ENCODE results near the gene SRSF7.
"Not testable (repeated sequence)": the region's sequence is repeated elsewhere in the genome, so short reads cannot be mapped to it uniquely, and the experiment has no call there.

SRSF7 gene

GRCh38 chr2:38750891-38751595, at the start of gene SRSF7:
SRSF7 (minus strand) TSS chr2:38751361; CDS start chr2:38751256, 105 bp downstream.
- peak; percentile 100 for DNase-seq

DNA sequence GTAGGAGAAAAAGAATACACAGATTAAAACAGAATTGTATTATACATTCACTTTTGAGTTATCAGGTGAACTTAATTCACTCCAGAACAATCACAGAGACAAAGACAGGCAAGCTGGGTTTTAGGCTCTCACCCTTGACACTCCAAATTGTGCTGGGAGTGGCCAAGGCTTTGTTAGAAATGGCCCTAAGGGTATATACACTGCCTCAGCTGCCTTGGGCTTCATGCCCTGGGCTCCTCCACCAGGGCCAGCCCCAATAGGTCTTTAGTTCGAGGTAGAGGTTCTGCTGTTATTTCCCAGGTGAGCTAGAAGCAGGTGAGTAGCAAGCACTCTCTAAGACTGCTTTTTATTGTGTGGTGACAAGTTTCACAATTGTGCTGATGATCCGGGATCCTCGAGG, 46.8 kb upstream of the SRSF7 start:
- no peak for DNase-seq

DNA sequence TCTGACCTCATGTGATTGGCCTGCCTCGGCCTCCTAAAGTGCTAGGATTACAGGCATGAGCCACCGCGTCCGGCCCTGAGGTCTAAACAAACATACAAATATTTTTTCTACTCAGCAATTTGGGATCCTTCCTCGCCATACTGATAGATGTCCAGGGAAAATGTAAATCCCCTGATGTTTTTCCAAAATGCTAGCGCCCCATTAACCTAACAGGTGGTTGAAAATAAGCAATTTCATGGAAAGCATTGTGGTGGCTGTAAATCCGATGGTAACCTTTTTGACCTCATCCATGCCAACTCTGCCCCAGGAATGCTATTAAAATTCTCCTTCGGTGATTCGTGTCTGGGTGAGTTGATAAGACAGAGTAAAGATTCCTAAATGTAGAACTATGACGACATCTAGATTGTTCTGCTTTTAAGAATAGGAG, 46.1 kb upstream of the SRSF7 start:
- no peak for DNase-seq

DNA sequence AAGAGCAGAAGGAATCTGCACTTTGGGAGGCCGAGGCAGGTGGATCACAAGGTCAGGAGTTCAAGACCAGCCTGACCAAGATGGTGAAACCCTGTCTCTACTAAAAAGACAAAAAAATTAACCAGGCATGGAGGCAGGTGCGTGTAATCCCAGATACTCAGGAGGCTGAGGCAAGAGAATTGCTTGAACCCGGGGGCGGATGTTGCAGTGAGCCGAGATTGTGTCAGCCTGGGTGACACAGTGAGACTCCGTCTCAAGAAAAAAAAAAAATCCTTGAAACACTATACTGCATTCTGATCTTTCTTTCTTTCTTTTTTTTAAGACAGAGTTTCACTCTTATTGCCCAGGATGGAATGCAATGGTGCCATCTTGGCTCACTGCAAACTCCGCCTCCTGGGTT, 43.9 kb upstream of the SRSF7 start:
- not testable (repeated sequence) for DNase-seq

- no peak for DNase-seq
These were observed 43.2 kb upstream of the SRSF7 start for GRCh38 chr2:38794235-38794946.

- DNase-seq = no peak
These were observed 42.4 kb upstream of the SRSF7 start for GRCh38 chr2:38793511-38793910.

DNA sequence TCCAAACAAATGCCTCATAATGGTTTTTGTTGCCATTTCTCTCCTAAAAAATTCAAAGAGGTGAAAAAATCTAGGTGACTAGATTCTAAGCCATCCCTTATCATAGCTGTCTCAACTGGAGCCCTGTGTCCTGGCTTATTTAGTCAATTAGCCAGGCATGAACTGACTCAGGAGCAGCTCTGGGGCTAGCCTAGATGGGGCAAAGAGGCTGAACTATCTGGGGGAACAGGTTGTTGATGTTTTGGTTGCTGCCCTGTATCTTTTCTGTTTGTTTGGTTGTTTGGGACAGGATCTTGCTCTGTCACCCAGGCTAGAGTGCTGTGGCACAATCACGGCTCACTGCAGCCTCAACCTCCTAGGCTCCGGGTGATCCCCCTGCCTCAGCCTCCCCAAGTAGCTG, 41.6 kb upstream of the SRSF7 start:
- no peak for DNase-seq

- not testable (repeated sequence) for DNase-seq
These were observed 41.2 kb upstream of the SRSF7 start for GRCh38 chr2:38792321-38792720.

DNA sequence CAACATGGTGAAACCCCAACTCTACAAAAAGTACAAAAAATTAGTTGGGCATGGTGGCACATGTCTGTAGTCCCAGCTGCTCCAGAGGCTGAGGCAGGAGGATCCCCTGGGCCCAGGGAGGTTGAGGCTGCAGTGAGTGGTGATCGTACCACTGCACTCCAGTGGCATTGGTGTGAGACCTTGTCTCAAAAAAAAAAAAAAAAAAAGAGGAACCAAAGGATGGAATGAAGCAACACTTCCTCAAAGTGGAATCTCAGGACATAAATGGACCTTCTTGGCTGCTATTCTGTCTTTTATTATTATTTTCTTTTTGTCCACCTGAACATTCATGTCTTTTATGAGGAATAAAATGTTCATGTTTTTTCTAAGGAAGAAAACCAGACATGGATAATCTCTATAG, 40.6 kb upstream of the SRSF7 start:
- no peak for DNase-seq

DNA sequence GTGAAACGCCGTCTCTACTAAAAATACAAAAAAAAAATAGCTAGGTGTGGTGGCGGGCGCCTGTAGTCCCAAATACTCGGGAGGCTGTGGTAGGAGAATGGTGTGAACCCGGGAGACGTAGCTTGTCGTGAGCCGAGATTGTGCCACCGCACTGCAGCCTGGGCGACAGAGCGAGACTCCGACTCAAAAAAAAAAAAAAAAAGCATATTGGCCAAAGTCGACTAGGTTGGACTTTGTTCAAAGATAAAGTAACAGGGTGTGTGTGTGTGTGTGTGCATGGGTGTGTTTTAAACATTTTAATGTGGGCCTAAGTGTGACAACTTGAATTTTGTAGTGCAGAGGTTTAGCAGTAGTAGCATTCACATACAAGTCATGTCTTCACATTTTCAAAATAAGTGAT, 38.5 kb upstream of the SRSF7 start:
- no peak for DNase-seq

GRCh38 chr2:38788306-38788705, 37.1 kb upstream of the SRSF7 start:
- no peak for DNase-seq

DNA sequence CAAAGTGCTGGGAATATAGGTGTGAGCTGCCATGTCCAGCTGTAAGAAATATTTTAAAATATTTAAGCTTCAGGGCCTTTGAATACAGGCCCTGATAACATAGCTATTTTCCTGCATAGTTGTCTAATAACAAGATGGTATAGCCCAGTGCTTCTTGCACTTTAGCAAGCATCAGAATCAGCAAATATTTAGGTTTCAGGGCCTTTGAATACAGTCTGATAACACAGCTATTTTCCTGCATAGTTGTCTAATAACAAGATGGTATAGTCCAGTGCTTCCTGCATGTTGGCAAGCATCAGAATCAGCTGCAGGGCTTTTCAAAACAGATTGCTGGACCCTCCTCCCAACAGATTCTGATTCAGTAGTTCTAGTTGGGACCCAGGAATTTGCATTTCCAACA, 32.4 kb upstream of the SRSF7 start:
- DNase-seq = no peak

DNA sequence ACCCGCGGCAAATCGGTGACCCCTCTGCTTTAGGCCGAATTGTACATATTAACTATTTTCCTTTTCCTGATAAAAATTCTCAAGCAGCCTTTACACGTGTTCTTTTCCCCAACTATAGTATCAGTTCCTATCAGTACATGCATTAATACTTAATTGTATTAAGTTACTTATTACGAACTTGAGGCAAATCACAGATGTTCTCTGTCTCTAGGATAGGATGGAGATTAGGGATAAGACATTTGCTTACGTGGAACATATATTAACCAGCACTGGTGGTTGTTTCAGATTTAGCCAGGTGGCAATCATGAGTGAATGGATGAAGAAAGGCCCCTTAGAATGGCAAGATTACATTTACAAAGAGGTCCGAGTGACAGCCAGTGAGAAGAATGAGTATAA, 27.5 kb upstream of the SRSF7 start:
- no peak for DNase-seq

DNA sequence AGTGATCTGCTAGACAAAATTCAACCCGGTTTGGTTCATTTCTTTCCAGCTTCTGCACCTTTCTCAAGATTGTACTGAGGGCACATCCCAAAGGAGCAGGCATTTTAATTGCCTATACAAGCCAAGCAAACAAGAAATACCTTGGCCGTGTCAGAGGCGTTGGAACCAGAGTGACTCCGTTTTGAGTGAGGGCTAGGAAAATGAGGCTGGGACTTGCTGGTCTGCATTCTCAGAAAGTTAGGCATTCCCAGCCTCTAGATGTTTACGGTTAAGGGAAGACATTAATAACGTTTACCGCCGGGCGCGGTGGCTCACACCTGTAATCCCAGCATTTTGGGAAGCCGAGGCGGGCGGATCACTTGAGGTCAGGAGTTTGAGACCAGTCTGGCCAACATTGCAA, 25.4 kb upstream of the SRSF7 start:
- no peak for DNase-seq

GRCh38 chr2:38775921-38776225, 24.7 kb upstream of the SRSF7 start:
- no peak for DNase-seq

- DNase-seq = no peak
These were observed 24.1 kb upstream of the SRSF7 start for GRCh38 chr2:38775097-38775920.

DNA sequence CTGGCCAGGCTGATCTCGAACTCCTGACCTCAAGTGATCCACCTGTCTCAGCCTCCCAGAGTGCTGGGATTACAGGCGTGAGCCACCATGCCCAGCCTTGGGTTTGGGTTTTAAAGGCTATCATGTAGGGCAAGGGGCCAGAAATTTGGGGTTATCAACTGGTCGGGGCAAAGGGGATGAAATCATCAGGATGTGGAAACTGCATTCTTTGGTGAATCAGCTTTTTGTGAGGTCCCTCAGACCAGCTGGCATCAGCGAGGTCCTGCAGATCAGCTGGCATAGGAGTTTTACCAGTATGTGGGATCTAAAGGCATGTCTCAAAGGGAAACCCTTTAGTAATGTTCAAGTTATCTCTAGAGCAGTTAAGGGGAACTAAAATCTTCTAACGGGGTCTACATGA, 20.5 kb upstream of the SRSF7 start:
- DNase-seq = no peak

DNA sequence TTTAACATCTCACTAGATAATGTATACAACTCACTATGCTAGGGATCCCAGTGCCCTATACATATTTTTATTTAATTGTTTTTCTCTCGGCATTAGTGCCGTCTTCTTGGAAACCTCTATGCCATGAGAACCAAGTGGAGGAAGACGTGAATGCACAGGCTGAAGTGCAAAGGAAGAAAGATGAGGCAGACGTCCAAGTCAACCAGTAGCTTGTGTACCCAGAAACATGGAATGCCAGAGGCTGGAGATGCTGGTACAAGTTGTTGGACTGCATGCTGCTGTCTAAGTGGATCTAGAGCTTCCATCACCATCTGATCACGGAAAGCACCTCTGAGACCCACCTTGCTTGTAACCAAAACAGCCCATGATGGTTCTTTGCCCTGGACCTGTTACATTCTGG, 14.4 kb upstream of the SRSF7 start:
- DNase-seq = no peak

DNA sequence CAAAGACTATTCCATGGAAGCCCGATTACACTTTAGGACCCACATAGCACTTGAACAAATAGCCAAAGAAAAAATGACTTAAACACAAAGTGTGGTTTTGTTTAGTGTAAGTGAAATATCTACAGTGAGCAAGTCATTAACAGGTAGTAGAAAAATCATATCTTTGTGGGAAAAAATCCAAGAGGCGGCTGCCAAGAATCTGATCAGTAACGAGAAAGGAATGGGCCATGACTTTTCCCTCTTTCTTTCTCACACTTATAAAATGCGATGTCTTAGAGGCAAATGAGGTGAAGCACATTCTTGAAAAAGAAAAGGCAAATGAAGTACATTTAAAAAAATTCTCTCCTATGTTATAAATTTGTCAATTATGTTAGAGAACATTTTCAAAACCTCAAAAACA, 14.0 kb upstream of the SRSF7 start:
- DNase-seq = peak; percentile 87

DNA sequence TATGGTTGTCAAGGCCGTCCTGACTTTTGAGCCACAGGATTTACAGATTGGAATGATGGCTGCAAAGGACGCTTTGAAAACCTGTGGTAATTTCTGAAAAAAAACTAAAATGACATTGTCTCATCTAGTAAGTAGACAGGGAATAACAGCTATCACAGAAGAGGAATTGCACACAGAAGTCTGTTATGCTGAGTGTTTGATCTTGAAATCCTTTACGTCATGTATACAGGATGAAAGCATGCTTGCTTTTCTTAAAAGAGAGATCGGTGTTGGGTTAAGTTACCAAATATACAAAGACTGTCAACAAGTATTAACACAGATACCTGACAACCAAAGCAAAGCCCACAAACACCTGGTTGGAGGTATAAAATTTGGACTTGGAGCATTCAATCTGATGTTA, 12.6 kb upstream of the SRSF7 start:
- DNase-seq = no peak

DNA sequence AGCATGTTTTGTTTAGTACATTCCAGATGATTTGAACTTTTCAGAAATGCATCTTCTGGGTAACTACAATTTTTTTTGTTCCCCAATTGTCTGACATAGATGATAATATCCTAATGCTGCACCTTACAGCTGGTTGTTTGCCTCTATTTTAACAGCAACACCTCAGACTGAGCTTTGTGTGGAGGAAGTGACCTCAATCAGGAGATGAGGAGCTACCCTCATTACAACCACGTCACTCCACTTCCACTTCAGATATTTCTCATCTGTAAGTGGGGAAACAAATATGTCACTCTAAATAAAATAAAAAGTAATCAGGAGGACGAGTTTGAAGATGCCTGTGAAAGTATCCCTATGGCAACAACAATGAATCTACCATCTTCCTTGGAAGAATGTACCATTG, 12.1 kb upstream of the SRSF7 start:
- DNase-seq = no peak

- not testable (repeated sequence) for DNase-seq
These were observed 4.7 kb upstream of the SRSF7 start for GRCh38 chr2:38755891-38756290.

DNA sequence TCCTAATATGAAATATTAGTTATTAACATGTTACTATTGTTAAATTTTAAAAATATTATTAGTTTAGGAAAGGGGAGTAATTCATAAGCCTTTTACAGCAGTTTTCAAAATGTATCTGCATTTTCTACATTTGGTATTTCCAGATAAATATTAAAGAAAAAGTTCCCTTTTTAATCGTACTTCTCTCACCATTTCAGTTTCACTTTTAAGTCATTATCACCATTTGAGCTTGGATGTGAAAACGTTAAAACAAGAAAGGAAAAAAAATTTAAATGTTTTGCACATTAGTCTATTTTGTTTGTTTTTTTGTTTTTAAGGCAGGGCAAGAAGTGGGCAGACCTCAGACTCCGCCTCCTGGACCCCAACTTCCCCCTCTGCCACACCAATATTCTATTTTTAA, 3.3 kb upstream of the SRSF7 start:
- no peak for DNase-seq

- DNase-seq = no peak
These were observed 2.9 kb upstream of the SRSF7 start for GRCh38 chr2:38754049-38754448.

Data from fibroblast of skin of right quadriceps (primary cell).